Astrocyte (in vitro differentiated cells and primary cell): ENCODE measurements around the gene ADGRD1. TPM values are rescaled to one million over a fixed set of nuclear protein-coding genes. Genes with fewer than 3 reads are reported as not detected.

Experiments
- DNase-seq: peaks from one replicate; pipeline ENCODE4 v3.0.0-alpha.2; 2010; ENCODE audit warnings: low read depth
- FAIRE-seq: peaks from 2 replicates; lab custom pipeline; 2011; peaks lifted over from hg19 to GRCh38; lab: Jason Lieb, UNC
- H2AFZ ChIP-seq: 2 replicates; pipeline ENCODE4 v1.6.0; 2012; ENCODE audit warnings: low read depth, low read length, inconsistent platforms
- H3K27ac ChIP-seq: 2 replicates; pipeline ENCODE4 v1.5.1; 2011; ENCODE audit warnings: low read depth, low read length, inconsistent platforms
- H3K27me3 ChIP-seq: 2 replicates; pipeline ENCODE4 v1.6.0; 2011; ENCODE audit warnings: low read length, inconsistent platforms; ENCODE audit not compliant: insufficient read depth
- H3K36me3 ChIP-seq: 2 replicates; pipeline ENCODE4 v1.5.1; 2011; ENCODE audit warnings: low read length, inconsistent platforms; ENCODE audit not compliant: insufficient read depth
- H3K4me1 ChIP-seq: 2 replicates; pipeline ENCODE4 v1.5.1; 2011; ENCODE audit warnings: low read length, inconsistent platforms; ENCODE audit not compliant: insufficient read depth
- H3K4me2 ChIP-seq: 2 replicates; pipeline ENCODE4 v1.6.0; 2012; ENCODE audit warnings: low read length, inconsistent platforms
- H3K4me3 ChIP-seq: 2 replicates; pipeline ENCODE4 v1.5.1; 2011; ENCODE audit warnings: low read depth, mild to moderate bottlenecking, low read length, inconsistent platforms; ENCODE audit not compliant: insufficient read depth
- H3K79me2 ChIP-seq: 2 replicates; pipeline ENCODE4 v1.6.0; 2012; ENCODE audit warnings: mild to moderate bottlenecking, low read length, inconsistent platforms; ENCODE audit not compliant: insufficient read depth
- H3K9ac ChIP-seq: 2 replicates; pipeline ENCODE4 v1.6.0; 2012; ENCODE audit warnings: mild to moderate bottlenecking, low read length, inconsistent platforms
- H3K9me3 ChIP-seq: 2 replicates; pipeline ENCODE4 v1.5.1; 2012; ENCODE audit warnings: low read depth, mild to moderate bottlenecking, low read length, inconsistent platforms; ENCODE audit not compliant: insufficient read depth
- H4K20me1 ChIP-seq: 2 replicates; pipeline ENCODE4 v1.6.0; 2012; ENCODE audit warnings: low read length, inconsistent platforms; ENCODE audit not compliant: insufficient read depth
- H3K27ac Mint-ChIP-seq: one replicate; pipeline ENCODE4 v1.8.0; 2021; ENCODE audit warnings: mild to moderate bottlenecking, mixed read lengths; ENCODE audit not compliant: unreplicated experiment
- H3K27me3 Mint-ChIP-seq: one replicate; pipeline ENCODE4 v1.8.0; 2021; ENCODE audit warnings: low read depth, mixed read lengths; ENCODE audit not compliant: unreplicated experiment
- H3K36me3 Mint-ChIP-seq: one replicate; pipeline ENCODE4 v1.8.0; 2021; ENCODE audit warnings: low read depth, mixed read lengths; ENCODE audit not compliant: unreplicated experiment
- H3K4me1 Mint-ChIP-seq: one replicate; pipeline ENCODE4 v1.8.0; 2021; ENCODE audit warnings: low read depth, mixed read lengths; ENCODE audit not compliant: unreplicated experiment
- H3K4me3 Mint-ChIP-seq: one replicate; pipeline ENCODE4 v1.8.0; 2021; ENCODE audit warnings: mild to moderate bottlenecking, moderate library complexity, mixed read lengths; ENCODE audit not compliant: unreplicated experiment
- H3K9me3 Mint-ChIP-seq: one replicate; pipeline ENCODE4 v1.8.0; 2021; ENCODE audit warnings: mild to moderate bottlenecking, mixed read lengths; ENCODE audit not compliant: unreplicated experiment
- CTCF ChIP-seq: IDR thresholded peaks from 2 replicates; pipeline ENCODE4 v1.5.1; 2011; ENCODE audit warnings: low read depth, mild to moderate bottlenecking, inconsistent platforms, low read length, moderate library complexity; ENCODE audit not compliant: insufficient read depth
- EZH2 ChIP-seq: IDR thresholded peaks from 2 replicates; pipeline ENCODE4 v1.6.1; 2012; ENCODE audit warnings: mild to moderate bottlenecking, low read length, inconsistent platforms; ENCODE audit not compliant: insufficient read depth
- total RNA-seq: library from RNA; stranded (reverse); gene quantifications from 2 replicates; pipeline ENCODE4 v1.2.1, GENCODE V29; 2021

Gene ADGRD1
- total RNA-seq, 1 donor from 2014 or later: 3.0 TPM

GRCh38 chr12:131101703-131102492 is 148.2 kb downstream of the ADGRD1 start:
- H3K36me3 Mint-ChIP-seq: no peaks in the 10 kb centered on the region
- no peaks in the 10 kb centered on the region for H3K79me2 ChIP-seq
- DNase-seq (no peak), FAIRE-seq (no peak)
- no peak overlapping the region for H2AFZ ChIP-seq
- H3K9me3 ChIP-seq: peaks cover 5% of the 10 kb centered on the region
- TF ChIP-seq CTCF (no peak), EZH2 (no peak)
- no peaks in the 10 kb centered on the region for H3K36me3 ChIP-seq
- H3K4me2 ChIP-seq: no peak overlapping the region
- H3K4me1 Mint-ChIP-seq: no peaks in the 10 kb centered on the region
- no peak overlapping the region for H3K4me3 ChIP-seq
- no peaks in the 10 kb centered on the region for H3K4me1 ChIP-seq
- no peaks in the 10 kb centered on the region for H4K20me1 ChIP-seq
- H3K27ac Mint-ChIP-seq: no peak overlapping the region
- H3K9me3 Mint-ChIP-seq: peaks cover 3% of the 10 kb centered on the region
- H3K27ac ChIP-seq: no peak overlapping the region
- peaks cover 26% of the 10 kb centered on the region for H3K27me3 Mint-ChIP-seq
- no peak overlapping the region for H3K9ac ChIP-seq
- H3K27me3 ChIP-seq: no peaks in the 10 kb centered on the region
- no peak overlapping the region for H3K4me3 Mint-ChIP-seq

DNA sequence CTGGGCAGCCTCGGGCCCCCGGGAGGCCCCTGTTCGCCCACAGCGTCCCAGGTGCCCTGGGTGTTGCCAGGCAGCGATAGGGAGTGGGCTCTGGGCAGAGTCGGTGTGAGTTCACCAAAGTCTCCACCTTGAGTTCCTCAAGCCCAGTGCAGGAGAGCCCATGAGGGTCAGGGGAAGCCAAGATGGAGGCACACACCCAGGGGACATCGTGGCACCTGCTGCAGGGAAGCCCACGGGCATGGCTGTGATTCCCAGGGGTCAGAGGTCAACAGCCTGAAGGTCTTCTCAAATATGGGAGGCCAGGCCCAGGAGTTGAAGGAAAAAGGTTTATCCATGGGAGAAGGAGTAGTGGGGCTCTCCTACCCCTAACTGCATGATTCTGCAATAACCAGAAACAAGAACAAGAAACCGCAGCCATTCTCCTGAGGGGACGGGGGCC is 148.8 kb downstream of the ADGRD1 start:
- H3K4me1 Mint-ChIP-seq: no peaks in the 10 kb centered on the region
- H2AFZ ChIP-seq: no peak overlapping the region
- peaks cover 3% of the 10 kb centered on the region for H3K9me3 Mint-ChIP-seq
- H3K27ac ChIP-seq: no peak overlapping the region
- H3K4me3 Mint-ChIP-seq: no peak overlapping the region
- TF ChIP-seq EZH2 (no peak), CTCF (no peak)
- no peaks in the 10 kb centered on the region for H3K36me3 ChIP-seq
- H3K79me2 ChIP-seq: no peaks in the 10 kb centered on the region
- DNase-seq (no peak), FAIRE-seq (no peak)
- no peaks in the 10 kb centered on the region for H4K20me1 ChIP-seq
- H3K4me2 ChIP-seq: no peak overlapping the region
- H3K27me3 ChIP-seq: no peaks in the 10 kb centered on the region
- peaks cover 23% of the 10 kb centered on the region for H3K27me3 Mint-ChIP-seq
- no peak overlapping the region for H3K4me3 ChIP-seq
- peaks cover 5% of the 10 kb centered on the region for H3K9me3 ChIP-seq
- no peaks in the 10 kb centered on the region for H3K36me3 Mint-ChIP-seq
- no peaks in the 10 kb centered on the region for H3K4me1 ChIP-seq
- H3K27ac Mint-ChIP-seq: no peak overlapping the region
- no peak overlapping the region for H3K9ac ChIP-seq

DNA sequence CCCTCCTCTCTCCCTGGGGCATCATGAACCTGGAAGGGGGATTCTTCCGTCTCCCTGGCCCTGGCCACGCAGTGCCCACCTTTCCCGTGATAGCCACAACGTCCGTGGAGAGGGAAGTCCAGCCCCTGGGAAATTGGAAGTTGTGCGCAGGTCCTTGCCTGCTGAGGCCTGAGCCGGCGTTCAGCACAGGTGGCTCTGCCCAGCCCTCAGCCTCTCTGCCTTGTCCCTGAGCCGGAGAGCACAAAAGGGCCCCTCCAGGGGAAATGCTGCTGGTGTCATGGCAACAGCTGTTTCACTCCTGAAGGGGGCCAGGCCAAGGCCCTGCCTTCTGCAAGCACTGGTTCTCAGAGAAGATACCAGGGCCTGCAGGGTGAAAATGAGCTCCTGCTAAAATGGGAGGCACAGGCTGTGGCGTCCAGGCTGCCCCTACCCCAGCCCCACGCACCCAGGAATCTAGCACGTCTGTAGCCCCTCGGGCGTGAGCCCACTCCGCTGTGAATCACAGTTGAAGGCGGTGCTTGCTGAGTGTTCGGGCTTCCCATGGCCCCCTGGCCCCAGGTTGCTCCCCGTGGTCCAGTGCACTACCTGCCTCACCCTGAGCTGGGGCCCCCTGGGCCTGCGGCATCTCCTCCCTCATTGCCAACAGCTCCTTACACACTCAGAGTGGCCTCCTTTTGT is 149.4 kb downstream of the ADGRD1 start:
- FAIRE-seq (no peak), DNase-seq (no peak)
- Mint-ChIP-seq H3K4me1 (no peaks in the 10 kb centered on the region), H3K27ac (no peak overlapping the region), H3K9me3 (peaks cover 3% of the 10 kb centered on the region), H3K27me3 (peaks cover 25% of the 10 kb centered on the region), H3K4me3 (no peak overlapping the region), H3K36me3 (no peaks in the 10 kb centered on the region)
- no peaks in the 10 kb centered on the region for H4K20me1 ChIP-seq
- no peak overlapping the region for H3K9ac ChIP-seq
- no peak overlapping the region for H3K4me3 ChIP-seq
- TF ChIP-seq EZH2 (no peak), CTCF (no peak)
- H3K36me3 ChIP-seq: no peaks in the 10 kb centered on the region
- H2AFZ ChIP-seq: no peak overlapping the region
- no peaks in the 10 kb centered on the region for H3K27me3 ChIP-seq
- H3K9me3 ChIP-seq: peaks cover 5% of the 10 kb centered on the region
- H3K4me1 ChIP-seq: no peaks in the 10 kb centered on the region
- no peak overlapping the region for H3K27ac ChIP-seq
- H3K4me2 ChIP-seq: no peak overlapping the region
- H3K79me2 ChIP-seq: no peaks in the 10 kb centered on the region
